T-helper 1 cell treated with Interleukin-12 subunit alpha and Interleukin-12 subunit beta and Interleukin-4 antibody, amounts not matched to agents 30 μg/mL and 1 μg/mL, for 36 hours (primary cell): Measurements from ENCODE around the gene ABCD3.
"Not testable (repeated sequence)": the region's sequence is repeated elsewhere in the genome, so short reads cannot be mapped to it uniquely, and the experiment has no call there.

Source experiments
- H3K27ac Mint-ChIP-seq: one replicate; pipeline ENCODE4 v1.8.0; 2021; ENCODE audit warnings: mild to moderate bottlenecking, mixed read lengths
- H3K27me3 Mint-ChIP-seq: one replicate; pipeline ENCODE4 v1.8.0; 2021; ENCODE audit warnings: low read depth, mixed read lengths
- H3K36me3 Mint-ChIP-seq: one replicate; pipeline ENCODE4 v1.8.0; 2021; ENCODE audit warnings: low read depth, mixed read lengths
- H3K4me1 Mint-ChIP-seq: one replicate; pipeline ENCODE4 v1.8.0; 2021; ENCODE audit warnings: low read depth, mixed read lengths
- H3K4me3 Mint-ChIP-seq: one replicate; pipeline ENCODE4 v1.8.0; 2021; ENCODE audit warnings: mild to moderate bottlenecking, moderate library complexity, mixed read lengths
- H3K9me3 Mint-ChIP-seq: one replicate; pipeline ENCODE4 v1.8.0; 2021; ENCODE audit warnings: mixed read lengths

ABCD3 gene

GRCh38 chr1:94551449-94551848 is 133.3 kb downstream of the ABCD3 start:
- Mint-ChIP-seq H3K9me3 (no peaks in the 10 kb centered on the region), H3K4me1 (no peaks in the 10 kb centered on the region), H3K27ac (no peak overlapping the region), H3K4me3 (no peak overlapping the region), H3K36me3 (no peaks in the 10 kb centered on the region), H3K27me3 (peaks cover 31% of the 10 kb centered on the region)

- peaks cover 24% of the 10 kb centered on the region for H3K27me3 Mint-ChIP-seq
- no peaks in the 10 kb centered on the region for H3K36me3 Mint-ChIP-seq
- no peaks in the 10 kb centered on the region for H3K9me3 Mint-ChIP-seq
- no peak overlapping the region for H3K4me3 Mint-ChIP-seq
- H3K4me1 Mint-ChIP-seq: no peaks in the 10 kb centered on the region
- no peak overlapping the region for H3K27ac Mint-ChIP-seq
Measured at GRCh38 chr1:94552071-94552586, 133.9 kb downstream of the ABCD3 start.

- Mint-ChIP-seq H3K27ac (no peak overlapping the region), H3K9me3 (no peaks in the 10 kb centered on the region), H3K36me3 (no peaks in the 10 kb centered on the region), H3K27me3 (peaks cover 22% of the 10 kb centered on the region), H3K4me1 (no peaks in the 10 kb centered on the region), H3K4me3 (no peak overlapping the region)
Measured at GRCh38 chr1:94553323-94553730, 135.1 kb downstream of the ABCD3 start.

- no peak overlapping the region for H3K4me3 Mint-ChIP-seq
- H3K4me1 Mint-ChIP-seq: no peaks in the 10 kb centered on the region
- H3K27me3 Mint-ChIP-seq: peaks cover 24% of the 10 kb centered on the region
- H3K9me3 Mint-ChIP-seq: no peaks in the 10 kb centered on the region
- no peaks in the 10 kb centered on the region for H3K36me3 Mint-ChIP-seq
- H3K27ac Mint-ChIP-seq: no peak overlapping the region
Measured at GRCh38 chr1:94553931-94554330, 135.7 kb downstream of the ABCD3 start.

GRCh38 chr1:94554580-94554979 is 136.4 kb downstream of the ABCD3 start:
- Mint-ChIP-seq H3K4me1 (no peaks in the 10 kb centered on the region), H3K9me3 (no peaks in the 10 kb centered on the region), H3K36me3 (no peaks in the 10 kb centered on the region), H3K4me3 (no peak overlapping the region), H3K27ac (no peak overlapping the region), H3K27me3 (peaks cover 24% of the 10 kb centered on the region)

- no peak overlapping the region for H3K27ac Mint-ChIP-seq
- H3K27me3 Mint-ChIP-seq: peaks cover 19% of the 10 kb centered on the region
- H3K4me1 Mint-ChIP-seq: no peaks in the 10 kb centered on the region
- H3K4me3 Mint-ChIP-seq: no peak overlapping the region
- no peaks in the 10 kb centered on the region for H3K36me3 Mint-ChIP-seq
- H3K9me3 Mint-ChIP-seq: no peaks in the 10 kb centered on the region
Measured at GRCh38 chr1:94555091-94555490, 136.9 kb downstream of the ABCD3 start.

GRCh38 chr1:94559921-94560320 is 141.7 kb downstream of the ABCD3 start:
- H3K27ac Mint-ChIP-seq: no peak overlapping the region
- H3K36me3 Mint-ChIP-seq: no peaks in the 10 kb centered on the region
- H3K9me3 Mint-ChIP-seq: no peaks in the 10 kb centered on the region
- peaks cover 17% of the 10 kb centered on the region for H3K27me3 Mint-ChIP-seq
- no peaks in the 10 kb centered on the region for H3K4me1 Mint-ChIP-seq
- no peak overlapping the region for H3K4me3 Mint-ChIP-seq

GRCh38 chr1:94560333-94560732 is 142.1 kb downstream of the ABCD3 start:
- Mint-ChIP-seq H3K36me3 (no peaks in the 10 kb centered on the region), H3K27ac (no peak overlapping the region), H3K27me3 (peaks cover 12% of the 10 kb centered on the region), H3K4me3 (no peak overlapping the region), H3K9me3 (no peaks in the 10 kb centered on the region), H3K4me1 (no peaks in the 10 kb centered on the region)

GRCh38 chr1:94562519-94563260 is 144.5 kb downstream of the ABCD3 start:
- no peak overlapping the region for H3K4me3 Mint-ChIP-seq
- no peaks in the 10 kb centered on the region for H3K36me3 Mint-ChIP-seq
- H3K9me3 Mint-ChIP-seq: no peaks in the 10 kb centered on the region
- H3K27me3 Mint-ChIP-seq: peaks cover 9% of the 10 kb centered on the region
- no peak overlapping the region for H3K27ac Mint-ChIP-seq
- H3K4me1 Mint-ChIP-seq: no peaks in the 10 kb centered on the region

GRCh38 chr1:94565901-94566300 is 147.7 kb downstream of the ABCD3 start:
- Mint-ChIP-seq H3K36me3 (no peaks in the 10 kb centered on the region), H3K9me3 (peaks cover 4% of the 10 kb centered on the region), H3K27me3 (peaks cover 5% of the 10 kb centered on the region), H3K4me3 (no peak overlapping the region), H3K27ac (no peak overlapping the region), H3K4me1 (no peaks in the 10 kb centered on the region)

- not testable (repeated sequence) for H3K9me3 Mint-ChIP-seq, H3K27me3 Mint-ChIP-seq, H3K27ac Mint-ChIP-seq, H3K4me1 Mint-ChIP-seq, H3K36me3 Mint-ChIP-seq, H3K4me3 Mint-ChIP-seq
Measured at GRCh38 chr1:94566436-94566835, 148.2 kb downstream of the ABCD3 start.

GRCh38 chr1:94567975-94568607 is 149.9 kb downstream of the ABCD3 start:
- not testable (repeated sequence) for H3K27ac Mint-ChIP-seq, H3K36me3 Mint-ChIP-seq, H3K4me3 Mint-ChIP-seq

More at GRCh38 chr1:94567975-94568607, 149.9 kb downstream of the ABCD3 start:
- H3K9me3 Mint-ChIP-seq, H3K4me1 Mint-ChIP-seq, H3K27me3 Mint-ChIP-seq: not testable (repeated sequence)
